ENCODE measurements around the gene GPC6.

GRCh38 chr13:93660391-93661063 lies 433.9 kb downstream of the GPC6 start:
- TF ChIP-seq CTCF (conservative IDR thresholded peaks at IDR 0.05) (no peak), ZFX (IDR thresholded peaks at IDR 0.05) (no peak)
